CD14-positive monocyte (primary cell): ENCODE measurements around the gene DAPK2. TPM values are rescaled to one million over a fixed set of nuclear protein-coding genes. Genes with fewer than 3 reads are reported as not detected.

Experiments used
- DNase-seq, 3 donors: peaks; one replicate each; pipeline ENCODE4 v3.0.0-alpha.2; 2011 to 2022
- H2AFZ ChIP-seq: 2 replicates; pipeline ENCODE4 v1.6.0; 2012; ENCODE audit warnings: mild to moderate bottlenecking, low read depth, low read length, inconsistent platforms; ENCODE audit not compliant: insufficient read depth, poor library complexity, severe bottlenecking
- H3K27ac ChIP-seq, 2 donors: 1 replicate in 1 of 2; 2 replicates in 1 of 2; pipeline ENCODE4 v1.5.1; 2012 to 2013; ENCODE audit warnings: low read length in 2 of 2, control low read depth in 1 of 2, inconsistent platforms in 1 of 2, low read depth in 1 of 2, mild to moderate bottlenecking in 1 of 2
- H3K27me3 ChIP-seq, 2 donors: one replicate each; pipeline versions ENCODE4 v1.6.0 to v1.6.1; 2011 to 2013; ENCODE audit warnings: low read length in 2 of 2; ENCODE audit not compliant: control insufficient read depth in 2 of 2, insufficient read depth in 2 of 2
- H3K36me3 ChIP-seq, 2 donors: replicated peaks in 1 of 2; 1 replicate in 1 of 2; 2 replicates in 1 of 2; pipeline versions ENCODE4 v1.5.1 to v1.6.1; 2012 to 2013; ENCODE audit warnings: low read length in 2 of 2, control low read depth in 1 of 2, inconsistent platforms in 1 of 2, mild to moderate bottlenecking in 1 of 2; ENCODE audit not compliant: insufficient read depth in 2 of 2, control insufficient read depth in 1 of 2
- H3K4me1 ChIP-seq, 2 donors: 1 replicate in 1 of 2; 2 replicates in 1 of 2; pipeline versions ENCODE4 v1.5.1 to v1.6.1; 2012 to 2013; ENCODE audit warnings: low read length in 2 of 2, control low read depth in 1 of 2, inconsistent platforms in 1 of 2, mild to moderate bottlenecking in 1 of 2, moderate library complexity in 1 of 2; ENCODE audit not compliant: insufficient read depth in 2 of 2, control insufficient read depth in 1 of 2
- H3K4me2 ChIP-seq: replicated peaks from 2 replicates; pipeline ENCODE3; 2012; ENCODE audit warnings: low read length, moderate library complexity, mild to moderate bottlenecking; ENCODE audit not compliant: poor library complexity, severe bottlenecking; ENCODE audit errors: extremely low read depth
- H3K4me3 ChIP-seq, 3 experiments: fragments of 200-600 bp in 1 of 3; sonication (generic) in 1 of 3; replicated peaks in 1 of 3; 1 replicate in 2 of 3; 2 replicates in 1 of 3; pipeline ENCODE4 v1.5.1; 2011 to 2013; ENCODE audit warnings: low read length in 3 of 3, mild to moderate bottlenecking in 3 of 3, control low read depth in 2 of 3, low read depth in 2 of 3, inconsistent platforms in 1 of 3, moderate library complexity in 1 of 3
- H3K79me2 ChIP-seq: 2 replicates; pipeline ENCODE4 v1.6.0; 2012; ENCODE audit warnings: mild to moderate bottlenecking, control low read depth, inconsistent platforms, low read length, moderate library complexity; ENCODE audit not compliant: insufficient read depth
- H3K9ac ChIP-seq: 2 replicates; pipeline ENCODE4 v1.6.0; 2017; ENCODE audit warnings: low read length, mild to moderate bottlenecking; ENCODE audit not compliant: insufficient read depth, poor library complexity, severe bottlenecking
- H3K9me3 ChIP-seq, 2 donors: replicated peaks in 1 of 2; 1 replicate in 1 of 2; 2 replicates in 1 of 2; pipeline versions ENCODE4 v1.5.1 to v1.6.1; 2012 to 2013; ENCODE audit warnings: low read length in 2 of 2, control low read depth in 1 of 2; ENCODE audit not compliant: control insufficient read depth in 1 of 2, insufficient read depth in 1 of 2
- H4K20me1 ChIP-seq: 2 replicates; pipeline ENCODE4 v1.6.0; 2012; ENCODE audit warnings: mild to moderate bottlenecking, low read length, control low read depth, moderate library complexity; ENCODE audit not compliant: insufficient read depth
- H3K27ac Mint-ChIP-seq, 7 donors: one replicate each; pipeline ENCODE4 v1.8.0; 2020; ENCODE audit warnings: mild to moderate bottlenecking in 7 of 7, mixed read lengths in 7 of 7, moderate library complexity in 6 of 7, inconsistent platforms in 2 of 7
- H3K27me3 Mint-ChIP-seq, 3 donors: one replicate each; pipeline ENCODE4 v1.8.0; 2021 to 2022; ENCODE audit warnings: low read depth in 3 of 3, mild to moderate bottlenecking in 3 of 3, mixed read lengths in 3 of 3, moderate library complexity in 3 of 3, inconsistent platforms in 1 of 3
- H3K36me3 Mint-ChIP-seq, 2 donors: one replicate each; pipeline ENCODE4 v1.8.0; 2020; ENCODE audit warnings: mixed read lengths in 2 of 2, inconsistent platforms in 1 of 2, mild to moderate bottlenecking in 1 of 2
- H3K4me1 Mint-ChIP-seq: one replicate; pipeline ENCODE4 v1.8.0; 2020; ENCODE audit warnings: mild to moderate bottlenecking, mixed read lengths
- H3K4me3 Mint-ChIP-seq, 2 donors: one replicate each; pipeline ENCODE4 v1.8.0; 2020; ENCODE audit warnings: mild to moderate bottlenecking in 2 of 2, mixed read lengths in 2 of 2, moderate library complexity in 1 of 2
- H3K9me3 Mint-ChIP-seq, 7 donors: one replicate each; pipeline ENCODE4 v1.8.0; 2020 to 2022; ENCODE audit warnings: mixed read lengths in 7 of 7, mild to moderate bottlenecking in 6 of 7, moderate library complexity in 6 of 7, inconsistent platforms in 2 of 7
- WGBS: methylation state at CpG from one replicate; pipeline ENCODE4 v1.1.5; 2013; ENCODE audit warnings: missing lambda C conversion rate; ENCODE audit not compliant: insufficient coverage; 5-methylcytosine and 5-hydroxymethylcytosine counted together
- intact Hi-C, 2 donors: fragments of 100-400 bp; cut with micrococcal nuclease; formaldehyde crosslinking; loops; one replicate each; pipeline versions ENCODE4 v1.15.0 to v1.15.1; 2023
- polyA plus RNA-seq, 3 donors: library from polyadenylated mRNA; depleted of rRNA in 1 of 3; unstranded in 2 of 3; stranded (reverse) in 1 of 3; fragments of 300-500 nt in 2 of 3; fragments of >200 nt in 1 of 3; fragmentation: Illumina TruSeq in 2 of 3; gene quantifications; 1 replicate in 2 of 3; 2 replicates in 1 of 3; pipeline ENCODE4 v1.2.3, GENCODE V29; 2012 to 2021
- TF ChIP-seq, protein P1 (sequence below): fragments of 200-600 bp; IDR thresholded peaks from one replicate; pipeline ENCODE4 v1.8.0; 2022; ENCODE audit warnings: antibody characterized with exemption, mild to moderate bottlenecking

DAPK2 gene
- polyA plus RNA-seq, 3 donors = 0.59 to 4.1 (median 2.1) TPM

DNA sequence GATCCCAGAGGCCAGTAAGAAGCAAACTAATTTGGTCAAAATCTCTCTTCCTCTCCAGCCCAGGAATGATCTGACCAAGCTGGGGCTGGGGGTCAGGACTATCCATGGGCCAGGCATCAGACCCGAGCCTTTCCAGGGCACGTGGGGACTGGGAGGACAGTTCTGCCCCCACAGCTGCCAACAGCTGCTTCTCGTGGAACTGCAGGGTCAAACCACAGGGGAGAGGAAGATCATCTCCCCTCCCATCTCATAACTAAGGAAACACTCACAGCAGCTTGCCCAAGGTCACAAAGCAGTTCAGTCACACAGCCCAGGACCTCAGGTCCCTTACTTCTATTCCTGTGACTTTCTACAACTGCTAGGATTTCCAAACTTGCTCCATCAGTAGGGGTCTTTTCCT, 47.1 kb downstream of the DAPK2 start:
- peaks cover 50% of the 10 kb centered on the region for H3K4me1 Mint-ChIP-seq

DNA sequence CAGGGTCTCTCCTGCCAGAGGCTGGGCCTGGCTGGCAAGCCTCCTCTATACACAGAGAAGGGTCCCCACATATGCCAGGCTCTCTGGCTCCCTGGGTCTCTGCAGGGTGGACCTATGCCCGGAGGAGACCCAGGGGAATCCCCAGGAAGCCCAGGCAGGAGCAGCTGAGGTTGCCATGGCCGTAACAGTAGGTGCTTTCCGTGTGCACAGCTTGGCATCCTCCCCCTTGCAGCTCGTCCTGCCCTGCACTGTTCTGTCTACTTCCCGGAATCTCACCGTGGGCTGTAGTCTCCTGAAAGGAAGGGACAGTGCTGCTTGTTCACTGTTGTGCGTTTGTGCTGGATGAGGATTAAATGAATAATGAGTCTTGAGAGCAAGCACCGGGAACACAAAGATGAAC, 47.8 kb downstream of the DAPK2 start:
- Histone ChIP-seq H3K4me1 (peaks cover 40 to 43% of the 10 kb centered on the region in 2 donors), H3K9ac (no peak overlapping the region), H3K27ac (no peak overlapping the region), H3K9me3 (no peaks in the 10 kb centered on the region), H4K20me1 (no peaks in the 10 kb centered on the region), H3K36me3 (no peaks in the 10 kb centered on the region), H2AFZ (no peak overlapping the region), H3K4me2 (no peak overlapping the region), H3K4me3 (no peak overlapping the region), H3K79me2 (no peaks in the 10 kb centered on the region), H3K27me3 (no peaks in the 10 kb centered on the region)
- Mint-ChIP-seq H3K4me3 (no peak overlapping the region), H3K36me3 (peaks cover 0 to 3% of the 10 kb centered on the region in 2 donors), H3K4me1 (peaks cover 45% of the 10 kb centered on the region), H3K27ac (no peak overlapping the region), H3K27me3 (peaks cover 0 to 4% (median 2%) of the 10 kb centered on the region in 3 donors), H3K9me3 (peaks cover 0 to 2% (median 1%) of the 10 kb centered on the region in 7 donors)
- no peak for DNase-seq
- 61% methylated on average over 6 of the region's 8 CpGs for WGBS
- intact Hi-C loops = no loop called here
- TF ChIP-seq, protein P1, sequence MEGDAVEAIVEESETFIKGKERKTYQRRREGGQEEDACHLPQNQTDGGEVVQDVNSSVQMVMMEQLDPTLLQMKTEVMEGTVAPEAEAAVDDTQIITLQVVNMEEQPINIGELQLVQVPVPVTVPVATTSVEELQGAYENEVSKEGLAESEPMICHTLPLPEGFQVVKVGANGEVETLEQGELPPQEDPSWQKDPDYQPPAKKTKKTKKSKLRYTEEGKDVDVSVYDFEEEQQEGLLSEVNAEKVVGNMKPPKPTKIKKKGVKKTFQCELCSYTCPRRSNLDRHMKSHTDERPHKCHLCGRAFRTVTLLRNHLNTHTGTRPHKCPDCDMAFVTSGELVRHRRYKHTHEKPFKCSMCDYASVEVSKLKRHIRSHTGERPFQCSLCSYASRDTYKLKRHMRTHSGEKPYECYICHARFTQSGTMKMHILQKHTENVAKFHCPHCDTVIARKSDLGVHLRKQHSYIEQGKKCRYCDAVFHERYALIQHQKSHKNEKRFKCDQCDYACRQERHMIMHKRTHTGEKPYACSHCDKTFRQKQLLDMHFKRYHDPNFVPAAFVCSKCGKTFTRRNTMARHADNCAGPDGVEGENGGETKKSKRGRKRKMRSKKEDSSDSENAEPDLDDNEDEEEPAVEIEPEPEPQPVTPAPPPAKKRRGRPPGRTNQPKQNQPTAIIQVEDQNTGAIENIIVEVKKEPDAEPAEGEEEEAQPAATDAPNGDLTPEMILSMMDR = no peak

More for the DNA sequence above, 47.1 kb downstream of the DAPK2 start:
- H3K4me3 ChIP-seq = no peak overlapping the region
- no peaks in the 10 kb centered on the region for H3K36me3 ChIP-seq
- intact Hi-C loops = no loop called here
- Mint-ChIP-seq H3K36me3 (peaks cover 0 to 3% of the 10 kb centered on the region in 2 donors), H3K27me3 (peaks cover 0 to 5% (median 2%) of the 10 kb centered on the region in 3 donors), H3K9me3 (peaks cover 0 to 2% (median under 1%) of the 10 kb centered on the region in 7 donors), H3K27ac (no peak overlapping the region), H3K4me3 (no peak overlapping the region)
- no peak for DNase-seq
- H3K27me3 ChIP-seq = no peaks in the 10 kb centered on the region
- TF ChIP-seq, protein P1 = no peak
- H2AFZ ChIP-seq = no peak overlapping the region
- no peak overlapping the region for H3K27ac ChIP-seq
- H4K20me1 ChIP-seq = no peaks in the 10 kb centered on the region
- WGBS = 0% methylated on average over 2 of the region's 3 CpGs
- H3K79me2 ChIP-seq = no peaks in the 10 kb centered on the region
- H3K4me2 ChIP-seq = no peak overlapping the region
- no peaks in the 10 kb centered on the region for H3K9me3 ChIP-seq
- peaks cover 47% of the 10 kb centered on the region in 2 donors for H3K4me1 ChIP-seq
- H3K9ac ChIP-seq = no peak overlapping the region
